BJ (cell line): ENCODE data around the gene TOM1L2. TPM values are rescaled to one million over a fixed set of nuclear protein-coding genes. Genes with fewer than 3 reads are reported as not detected.
A peak's percentile ranks its signal among the peaks of the same experiment; 100 is the strongest.

Experiments used
- CTCF ChIA-PET: fragments of 350-600 bp; formaldehyde crosslinking; extraction: SDS; loops from one replicate; lab custom pipeline; 2021; ENCODE audit warnings: antibody characterized with exemption, inconsistent platforms; lab: Yijun Ruan, JAX
- POLR2A ChIA-PET: fragments of 300-600 bp; sonication (Branson Sonifier 250); formaldehyde crosslinking; extraction: SDS; loops from one replicate; lab custom pipeline; 2021; ENCODE audit warnings: antibody characterized with exemption; lab: Charles Lee
- DNase-seq: peaks from one replicate; pipeline ENCODE4 v3.0.0-alpha.2; 2011; ENCODE audit warnings: low read depth
- H3K27me3 ChIP-seq: 2 replicates; pipeline ENCODE4 v1.6.0; 2011; ENCODE audit warnings: low read length; ENCODE audit not compliant: control insufficient read depth, insufficient read depth
- H3K36me3 ChIP-seq: 2 replicates; pipeline ENCODE4 v1.5.1; 2011; ENCODE audit warnings: low read length; ENCODE audit not compliant: control insufficient read depth, insufficient read depth
- H3K4me3 ChIP-seq: 2 replicates; pipeline ENCODE4 v1.5.1; 2011; ENCODE audit warnings: low read depth, mild to moderate bottlenecking, control low read depth, low read length
- polyA plus RNA-seq: library from polyadenylated mRNA; depleted of rRNA; stranded (reverse); fragments of >200 nt; gene quantifications from 2 replicates; pipeline ENCODE4 v1.2.3, GENCODE V29; 2011
- TF ChIP-seq, protein P1 (sequence below): IDR thresholded peaks from 2 replicates; pipeline ENCODE4 v1.5.1; 2011; ENCODE audit warnings: low read depth, mild to moderate bottlenecking, control low read depth, inconsistent platforms, low read length, moderate library complexity; ENCODE audit not compliant: insufficient read depth

The TOM1L2 gene
- polyA plus RNA-seq, 1 experiment: 39.6 TPM

DNA sequence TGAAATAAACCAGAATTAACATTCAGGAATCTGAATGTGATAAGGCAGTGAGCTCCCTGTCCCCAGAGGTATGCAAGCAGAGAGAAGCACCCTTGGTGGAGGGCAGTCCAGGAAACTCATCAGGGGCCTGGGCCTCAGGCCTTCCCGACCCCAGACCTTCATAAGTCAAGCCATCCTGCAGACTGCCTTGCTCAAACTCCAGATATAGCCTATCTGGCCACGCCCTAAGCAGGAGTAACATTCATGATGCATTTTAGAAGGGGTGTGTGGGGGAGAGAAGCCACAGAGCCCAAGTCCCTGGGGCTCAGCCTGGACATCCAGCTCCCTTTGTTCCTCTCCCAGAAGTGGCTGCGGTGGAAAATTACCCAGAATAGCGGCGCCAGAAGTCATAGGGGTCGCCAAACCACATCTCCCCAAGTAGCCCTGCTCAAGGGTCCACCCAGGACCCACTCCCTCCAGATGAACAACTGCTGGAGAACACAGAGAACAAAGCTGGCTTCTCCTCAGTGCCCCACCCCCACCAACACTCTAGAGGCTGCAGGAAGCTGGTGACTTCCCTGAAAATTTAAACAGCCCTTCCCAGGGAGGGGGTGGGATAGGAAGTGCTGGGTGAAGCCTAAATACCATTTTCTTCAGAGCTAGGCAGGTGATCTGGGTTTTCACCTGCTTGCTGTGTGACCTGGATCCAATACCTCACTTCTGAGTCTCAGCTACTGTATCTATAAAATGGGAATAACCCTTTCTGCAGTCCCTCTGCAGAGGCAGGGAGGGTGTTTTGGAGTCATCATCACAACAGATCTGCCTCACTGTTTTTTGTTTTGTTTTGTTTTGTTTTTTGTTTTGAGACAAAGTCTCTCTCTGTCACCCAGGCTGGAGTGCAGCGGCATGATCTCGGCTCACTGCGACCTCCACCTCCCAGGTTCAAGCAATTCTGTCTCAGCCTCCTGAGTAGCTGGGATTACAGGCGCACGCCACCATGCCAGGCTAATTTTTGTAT, 133.9 kb downstream of the TOM1L2 start:
- peaks cover 2% of the 10 kb centered on the region; the same call in 1 of the 2 replicates for H3K36me3 ChIP-seq
- DNase-seq: no peak
- ChIA-PET POLR2A (interaction anchor here (0.5 to 0.6 kb wide), 2 partner anchors 14 to 99 kb away, joined by 3 read pairs; no protein-coding TSS in a partner anchor), CTCF (interaction anchor here (1.0 to 7.5 kb wide), 3 partner anchors 24 to 52 kb away, joined by 3 to 35 read pairs (median 3); no protein-coding TSS in a partner anchor)
- H3K27me3 ChIP-seq: no peaks in the 10 kb centered on the region
- TF ChIP-seq, protein P1, sequence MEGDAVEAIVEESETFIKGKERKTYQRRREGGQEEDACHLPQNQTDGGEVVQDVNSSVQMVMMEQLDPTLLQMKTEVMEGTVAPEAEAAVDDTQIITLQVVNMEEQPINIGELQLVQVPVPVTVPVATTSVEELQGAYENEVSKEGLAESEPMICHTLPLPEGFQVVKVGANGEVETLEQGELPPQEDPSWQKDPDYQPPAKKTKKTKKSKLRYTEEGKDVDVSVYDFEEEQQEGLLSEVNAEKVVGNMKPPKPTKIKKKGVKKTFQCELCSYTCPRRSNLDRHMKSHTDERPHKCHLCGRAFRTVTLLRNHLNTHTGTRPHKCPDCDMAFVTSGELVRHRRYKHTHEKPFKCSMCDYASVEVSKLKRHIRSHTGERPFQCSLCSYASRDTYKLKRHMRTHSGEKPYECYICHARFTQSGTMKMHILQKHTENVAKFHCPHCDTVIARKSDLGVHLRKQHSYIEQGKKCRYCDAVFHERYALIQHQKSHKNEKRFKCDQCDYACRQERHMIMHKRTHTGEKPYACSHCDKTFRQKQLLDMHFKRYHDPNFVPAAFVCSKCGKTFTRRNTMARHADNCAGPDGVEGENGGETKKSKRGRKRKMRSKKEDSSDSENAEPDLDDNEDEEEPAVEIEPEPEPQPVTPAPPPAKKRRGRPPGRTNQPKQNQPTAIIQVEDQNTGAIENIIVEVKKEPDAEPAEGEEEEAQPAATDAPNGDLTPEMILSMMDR: no peak
- no peak overlapping the region for H3K4me3 ChIP-seq

DNA sequence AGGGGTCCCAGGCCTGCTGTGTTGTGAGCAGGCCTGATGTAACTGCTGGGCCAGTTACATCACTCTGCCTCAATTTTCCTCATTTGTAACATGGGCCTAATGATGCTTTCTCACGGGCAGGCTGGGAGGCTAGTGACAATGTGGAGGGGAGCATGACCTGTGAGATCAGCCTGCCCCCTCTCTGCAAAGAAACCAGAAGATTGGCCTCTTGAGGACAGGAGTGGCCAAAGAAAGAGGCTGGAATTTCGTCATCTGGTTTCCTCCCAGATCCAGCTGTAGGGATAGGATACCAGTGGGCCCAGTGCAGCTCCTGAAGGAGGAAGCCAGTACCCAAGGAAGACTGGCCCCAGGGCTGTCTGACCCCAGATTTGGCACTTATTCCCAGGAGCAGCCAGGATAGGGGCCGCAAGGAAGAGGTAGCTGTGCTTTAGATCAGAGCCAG, 134.8 kb downstream of the TOM1L2 start:
- no peak overlapping the region for H3K4me3 ChIP-seq
- POLR2A ChIA-PET: interaction anchor here (0.5 to 0.6 kb wide), 2 partner anchors 12 to 98 kb away, joined by 3 read pairs; no protein-coding TSS in a partner anchor
- H3K27me3 ChIP-seq: no peaks in the 10 kb centered on the region
- H3K36me3 ChIP-seq: peaks cover 2% of the 10 kb centered on the region; the same call in 1 of the 2 replicates
- TF ChIP-seq, protein P1: no peak
- CTCF ChIA-PET: interaction anchor here (1.4 to 7.5 kb wide), 3 partner anchors 22 to 196 kb away, joined by 3 to 35 read pairs (median 6); no protein-coding TSS in a partner anchor
- peak; percentile 54 for DNase-seq

DNA sequence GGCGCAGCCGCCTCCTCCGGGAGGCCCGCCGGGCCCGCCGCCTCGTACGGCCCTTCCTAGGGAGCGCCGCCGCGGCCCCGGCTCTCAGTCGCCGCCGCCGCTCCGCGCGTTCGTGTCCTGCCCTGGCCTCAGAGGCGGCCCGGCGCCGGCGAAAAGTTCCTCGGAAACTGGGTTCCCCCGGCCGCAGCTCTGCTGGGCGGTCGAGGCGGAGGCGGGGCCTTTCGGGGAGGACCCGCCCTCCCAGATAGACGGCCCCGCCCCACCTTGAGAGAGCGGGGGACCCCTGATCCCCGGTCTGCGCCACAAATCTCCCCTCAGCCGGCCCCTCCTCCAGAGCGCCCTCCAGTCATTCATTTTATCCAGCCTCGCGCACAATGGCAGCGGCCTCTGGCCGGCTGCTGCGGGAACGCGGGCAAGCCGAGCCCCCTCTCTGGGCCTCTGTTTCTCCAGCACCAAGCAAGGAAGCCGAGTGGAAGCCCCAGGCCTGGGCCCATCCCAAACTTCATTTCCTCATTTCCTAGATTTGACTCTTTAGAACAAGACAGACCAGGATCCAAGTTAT, 135.3 kb downstream of the TOM1L2 start, which contains the start of gene SREBF1:
TSS of gene SREBF1 (minus strand) at position 169 of the 562 bp plus-strand sequence. CDS start 169 bp downstream, outside the sequence.
- H3K27me3 ChIP-seq: no peaks in the 10 kb centered on the region
- TF ChIP-seq, protein P1: no peak
- H3K4me3 ChIP-seq: peak within 1 kb of the TSS; percentile 90
- no peak for DNase-seq
- H3K36me3 ChIP-seq: peaks cover 2% of the 10 kb centered on the region; the same call in 1 of the 2 replicates
- POLR2A ChIA-PET: interaction anchor here (0.6 kb wide), 2 partner anchors 12 to 43 kb away, joined by 3 read pairs; no protein-coding TSS in a partner anchor
- CTCF ChIA-PET: interaction anchor here (1.2 to 7.5 kb wide), 4 partner anchors 22 to 198 kb away, joined by 3 to 35 read pairs (median 4); no protein-coding TSS in a partner anchor

DNA sequence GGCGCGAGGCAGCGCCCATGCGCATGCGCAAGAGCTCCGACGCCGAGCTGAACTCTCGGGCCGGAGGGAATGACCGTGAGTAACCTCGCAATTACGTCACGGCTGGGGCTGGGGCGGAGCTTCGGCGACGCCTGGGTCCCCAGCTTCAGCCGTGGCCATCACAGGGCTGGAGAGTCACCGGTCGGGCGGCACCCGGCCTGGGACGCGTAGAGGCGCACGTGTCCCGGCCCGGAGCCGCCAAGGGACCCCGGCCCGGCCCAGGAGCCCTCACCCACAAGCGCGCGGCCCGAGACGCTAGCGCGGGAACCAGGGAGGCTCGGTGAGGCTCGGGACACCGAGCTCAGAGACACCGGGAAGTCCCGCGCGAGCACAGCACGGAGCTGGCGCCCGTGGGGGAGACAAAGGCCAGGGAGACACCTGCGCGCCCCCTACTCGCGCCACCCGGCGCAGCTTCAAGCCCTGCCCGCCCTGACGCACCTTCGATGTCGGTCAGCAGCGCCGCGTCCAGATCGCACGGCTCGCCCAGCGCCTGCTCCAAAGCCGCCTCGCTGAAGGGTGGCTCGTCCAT, 135.9 kb downstream of the TOM1L2 start:
- Histone ChIP-seq H3K4me3 (peak overlapping the region; percentile 90), H3K36me3 (peaks cover 2% of the 10 kb centered on the region; the same call in 1 of the 2 replicates), H3K27me3 (no peaks in the 10 kb centered on the region)
- ChIA-PET CTCF (interaction anchor here (0.8 to 7.5 kb wide), 7 partner anchors 11 to 199 kb away, joined by 3 to 35 read pairs (median 3); no protein-coding TSS in a partner anchor), POLR2A (interaction anchor here (0.6 kb wide), 1 partner anchor 43 kb away, joined by 3 read pairs; no protein-coding TSS in a partner anchor)
- DNase-seq: peak; percentile 58
- TF ChIP-seq, protein P1: no peak
